Subcutaneous adipose tissue (tissue), 4 donors: ENCODE results near the gene CEACAM8. TPM values are rescaled to one million over a fixed set of nuclear protein-coding genes. Genes with fewer than 3 reads are reported as not detected.

Experiments used
- CTCF ChIP-seq: fragments of 450-650 bp; IDR thresholded peaks from one replicate; pipeline ENCODE4 v1.5.1; 2016; ENCODE audit warnings: low read depth, mild to moderate bottlenecking, control low read depth, antibody characterized with exemption, moderate library complexity
- total RNA-seq, 4 donors: library from RNA; depleted of rRNA; stranded (reverse); fragments of >200 nt; gene quantifications; one replicate each; pipeline ENCODE4 v1.1.0, GENCODE V29; 2016

CEACAM8 gene
- total RNA-seq, result under 1 TPM in 1 of 4 donors, not detected in 3; 0.98 TPM

GRCh38 chr19:42594617-42595489 lies at the start of gene CEACAM8:
TSS of gene CEACAM8 (minus strand) at chr19:42594924. CDS start at chr19:42594828, 96 bp downstream.
- no peak for TF ChIP-seq CTCF

GRCh38 chr19:42635233-42635539 lies 40.5 kb upstream of the CEACAM8 start:
- no peak for TF ChIP-seq CTCF

- no peak for TF ChIP-seq CTCF
Measured at GRCh38 chr19:42634409-42635232, 39.9 kb upstream of the CEACAM8 start.

GRCh38 chr19:42629191-42629590 lies 34.5 kb upstream of the CEACAM8 start:
- no peak for TF ChIP-seq CTCF

- TF ChIP-seq CTCF, result no peak
Measured at GRCh38 chr19:42628411-42629140, 33.9 kb upstream of the CEACAM8 start.

- TF ChIP-seq CTCF, result no peak
Measured at GRCh38 chr19:42627916-42628315, 33.2 kb upstream of the CEACAM8 start.

- no peak for TF ChIP-seq CTCF
Measured at GRCh38 chr19:42626181-42626580, 31.5 kb upstream of the CEACAM8 start.
